ENCODE results near the gene TRPC3.

Gene TRPC3

DNA sequence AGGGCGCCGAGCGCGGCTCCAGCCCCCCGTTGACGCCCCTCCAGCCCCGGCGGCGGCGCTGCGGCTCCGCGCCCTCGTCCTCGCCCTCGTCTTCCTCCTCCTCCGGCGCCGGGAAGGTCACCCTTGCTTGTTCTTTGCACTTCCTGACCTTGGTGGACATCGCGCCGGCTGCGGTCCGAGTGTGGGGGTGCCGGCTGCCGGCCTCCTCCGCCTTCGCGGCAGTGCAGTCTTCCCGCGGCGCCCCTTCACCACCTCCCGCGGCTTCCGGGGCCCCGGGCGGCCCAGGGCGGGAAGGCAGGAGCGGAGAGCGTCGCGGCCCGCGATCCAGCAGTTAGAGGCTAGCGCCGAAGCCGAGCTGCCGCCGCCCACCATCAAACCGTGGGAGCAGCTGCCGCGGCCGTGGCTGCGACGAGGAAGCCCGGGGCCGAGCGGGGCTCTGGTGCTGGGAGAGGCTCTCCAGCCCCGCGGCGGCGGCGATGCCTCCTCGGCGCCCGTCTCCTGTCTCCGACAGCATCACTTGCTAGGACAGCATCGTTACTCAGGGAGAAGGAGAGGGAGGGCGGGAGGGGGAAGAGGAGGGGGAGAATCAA, at the start of gene TRPC3:
TRPC3 (minus strand) TSS at position 540 of the 590 bp plus-strand sequence; CDS start at position 160, 380 bp downstream.
- DNase-seq (ENCODE audit: low read depth) = no peak

DNA sequence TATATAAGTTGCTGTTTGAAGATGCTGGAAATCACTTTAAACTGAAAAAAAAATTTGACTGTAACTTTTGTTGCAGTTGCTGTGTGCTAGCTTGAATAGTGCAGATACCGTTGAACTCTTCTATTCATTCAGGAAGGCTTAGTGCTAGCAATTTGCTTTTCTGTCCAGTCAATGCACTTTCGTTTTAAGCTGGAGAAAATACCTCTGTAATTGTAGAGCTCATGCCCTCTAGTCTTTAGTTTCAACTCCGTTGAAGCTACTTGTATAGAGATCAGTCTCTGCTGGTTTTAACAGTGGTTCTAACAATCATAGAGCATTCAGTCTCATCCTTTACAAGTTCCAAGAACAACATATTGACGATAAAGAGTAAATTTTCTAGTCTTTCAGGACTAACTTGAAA, 49.0 kb upstream of the TRPC3 start:
- no peak for DNase-seq (ENCODE audit: low read depth)

DNA sequence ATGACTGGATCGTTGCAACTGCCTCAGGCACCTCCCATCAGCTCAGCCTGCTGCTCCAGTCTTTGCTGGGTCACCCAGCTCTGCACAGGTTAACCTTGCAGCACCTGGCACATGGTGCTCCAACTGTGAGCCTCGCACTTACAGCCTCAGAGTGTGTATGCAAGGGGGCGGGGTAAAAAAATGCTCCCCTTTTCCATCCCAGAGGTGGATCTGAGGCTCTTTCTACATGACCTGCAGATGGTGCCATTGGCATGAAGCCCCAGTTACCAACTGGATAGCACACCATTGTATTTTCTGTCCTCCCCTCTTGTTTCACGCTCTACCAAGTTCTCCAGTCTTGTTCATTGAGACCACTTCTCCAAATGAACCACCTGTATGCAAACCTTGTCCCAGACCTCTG, 46.2 kb upstream of the TRPC3 start:
- DNase-seq (ENCODE audit: low read depth) = no peak

GRCh38 chr4:121995790-121996537, 44.1 kb upstream of the TRPC3 start:
- no peak for DNase-seq (ENCODE audit: low read depth)

DNA sequence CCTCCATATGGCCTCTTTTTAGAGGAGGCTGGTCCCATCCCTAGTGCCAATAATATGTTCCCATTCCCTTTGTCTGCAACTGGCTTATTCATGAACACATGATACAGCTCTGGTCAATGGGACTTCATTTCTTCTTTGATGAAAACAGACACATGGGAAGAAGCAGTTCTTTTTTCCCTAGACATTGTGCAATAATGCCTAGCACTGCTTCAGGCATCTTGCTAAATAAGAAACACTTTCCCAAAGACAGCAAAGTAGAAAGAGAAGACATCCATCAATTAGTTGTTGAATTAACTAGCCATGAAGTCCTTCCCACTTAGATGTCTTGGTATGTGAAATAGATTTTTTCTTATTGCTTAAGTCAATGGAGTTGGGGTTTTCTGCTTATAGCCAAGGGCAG, 40.1 kb upstream of the TRPC3 start:
- no peak for DNase-seq (ENCODE audit: low read depth)

DNA sequence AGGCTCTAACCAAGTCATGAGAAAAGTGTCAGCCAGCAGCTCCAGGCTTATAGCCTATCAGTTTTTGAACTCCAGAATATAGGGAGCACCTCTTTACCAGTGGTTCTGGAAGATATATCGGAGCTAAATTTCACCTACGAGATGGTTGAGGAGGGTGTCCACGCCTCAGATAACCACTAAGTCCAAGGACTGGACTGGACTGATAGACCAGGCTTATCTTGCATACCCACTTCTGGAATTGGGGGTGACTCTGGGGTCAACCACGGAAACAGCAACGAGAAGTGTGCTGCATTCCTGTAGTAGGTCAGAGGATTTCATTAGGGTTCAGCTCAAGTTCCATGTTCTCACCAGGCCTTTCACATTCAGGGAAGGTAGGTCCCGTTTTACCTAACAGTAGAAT, 38.6 kb upstream of the TRPC3 start:
- DNase-seq (ENCODE audit: low read depth) = no peak

DNA sequence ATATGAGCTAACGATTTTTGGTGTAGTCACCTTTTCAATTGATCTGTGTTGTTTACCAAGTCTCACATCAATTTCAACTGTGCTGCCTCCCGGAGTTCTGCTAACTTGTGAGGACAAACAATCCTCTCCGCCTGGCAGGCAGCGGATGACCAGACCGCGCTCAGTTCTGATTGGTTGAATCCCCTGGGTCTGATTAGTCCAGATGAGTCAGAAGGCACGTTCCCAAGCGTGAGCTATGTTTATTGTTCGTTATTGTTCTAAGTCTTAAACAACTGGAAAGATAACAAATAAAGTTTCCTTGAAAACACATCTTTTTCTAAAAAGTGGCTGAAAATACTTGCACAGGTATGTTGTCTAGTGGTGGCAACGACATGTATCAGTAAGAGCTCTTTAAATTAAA, 37.9 kb upstream of the TRPC3 start:
- no peak for DNase-seq (ENCODE audit: low read depth)

- no peak for DNase-seq (ENCODE audit: low read depth)
Measured at GRCh38 chr4:121988950-121989349, 37.1 kb upstream of the TRPC3 start.

GRCh38 chr4:121980643-121981042, 28.8 kb upstream of the TRPC3 start:
- DNase-seq (ENCODE audit: low read depth) = peak; percentile 74

GRCh38 chr4:121978172-121978516, 26.3 kb upstream of the TRPC3 start:
- no peak for DNase-seq (ENCODE audit: low read depth)

GRCh38 chr4:121977251-121978171, 25.7 kb upstream of the TRPC3 start:
- no peak for DNase-seq (ENCODE audit: low read depth)

GRCh38 chr4:121975784-121976183, 23.9 kb upstream of the TRPC3 start:
- no peak for DNase-seq (ENCODE audit: low read depth)

DNA sequence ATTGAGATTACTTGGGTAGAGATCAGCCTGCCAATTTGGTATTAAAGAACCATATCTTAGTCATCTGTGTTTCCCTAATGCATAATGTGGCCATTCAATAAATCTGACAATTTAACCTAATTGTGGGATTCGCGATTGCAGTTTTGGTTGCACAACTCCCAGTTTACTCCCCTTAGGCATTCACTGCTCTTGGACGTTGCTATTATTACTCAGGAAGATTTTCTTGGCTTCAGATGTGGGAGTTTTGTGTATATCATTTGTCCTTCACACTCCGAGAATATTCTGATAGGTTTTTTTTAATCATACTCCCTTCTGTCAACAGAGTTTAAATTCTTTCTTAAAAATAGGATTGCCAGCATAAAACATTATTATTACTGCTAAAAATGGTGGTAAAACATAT, 22.0 kb upstream of the TRPC3 start:
- DNase-seq (ENCODE audit: low read depth) = no peak

DNA sequence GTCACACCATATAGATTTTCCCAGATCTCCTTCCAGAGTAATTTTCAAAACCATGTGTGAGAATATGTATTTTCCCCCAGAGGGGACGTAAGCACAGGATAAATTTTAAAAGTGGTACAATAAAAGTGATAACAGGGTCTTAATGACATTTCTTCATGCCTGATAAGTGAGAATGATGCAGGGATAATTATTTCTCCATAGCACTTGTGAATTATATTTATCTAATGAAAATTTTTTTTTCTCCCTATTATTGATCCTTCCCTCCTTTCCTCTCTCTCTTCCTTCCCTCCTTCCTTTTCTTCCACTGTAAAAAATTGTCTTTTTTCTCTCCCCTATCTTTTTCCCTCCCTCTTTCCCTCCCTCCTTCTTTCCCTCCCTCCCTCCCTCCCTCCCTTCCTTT, 17.0 kb upstream of the TRPC3 start:
- DNase-seq (ENCODE audit: low read depth) = no peak

DNA sequence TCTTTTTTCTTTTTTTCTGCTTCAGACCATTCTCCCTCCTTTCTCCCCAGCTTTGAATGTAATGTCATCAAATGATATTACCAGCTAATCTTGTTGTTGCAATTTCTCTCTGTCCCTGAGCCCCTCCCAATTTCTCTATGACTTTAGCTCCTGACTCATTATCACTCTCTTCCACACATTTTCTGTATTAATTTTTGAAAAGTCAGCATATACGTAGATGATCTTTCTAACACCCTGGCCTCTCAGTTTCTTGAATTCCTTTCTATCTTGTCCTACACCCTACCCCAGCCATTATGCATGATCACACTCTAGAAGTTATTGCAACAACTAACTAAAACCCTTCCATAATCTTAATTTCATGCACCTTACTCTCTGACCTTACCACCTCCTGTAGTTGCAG, 13.1 kb upstream of the TRPC3 start:
- no peak for DNase-seq (ENCODE audit: low read depth)

DNA sequence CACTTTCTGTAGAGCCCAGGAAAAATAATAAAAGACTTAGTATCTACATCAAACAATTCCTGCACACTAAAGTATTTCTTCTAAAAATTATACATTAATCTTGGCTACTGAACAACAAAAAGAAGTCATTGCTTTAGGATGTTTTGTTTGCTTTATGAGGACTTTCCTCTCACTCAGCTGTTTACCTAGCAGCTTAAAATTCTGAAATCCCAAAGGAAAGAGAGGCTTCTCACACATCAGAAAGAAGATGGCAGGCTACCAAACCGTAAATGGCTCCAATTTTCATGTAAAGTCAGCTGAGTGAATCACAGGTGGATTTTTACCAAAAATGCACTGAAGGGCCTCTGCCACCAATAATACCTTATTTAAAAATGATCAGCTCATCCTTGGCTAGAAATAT, 9.0 kb upstream of the TRPC3 start:
- DNase-seq (ENCODE audit: low read depth) = no peak

GRCh38 chr4:121958777-121959176, 6.9 kb upstream of the TRPC3 start:
- DNase-seq (ENCODE audit: low read depth) = no peak

DNA sequence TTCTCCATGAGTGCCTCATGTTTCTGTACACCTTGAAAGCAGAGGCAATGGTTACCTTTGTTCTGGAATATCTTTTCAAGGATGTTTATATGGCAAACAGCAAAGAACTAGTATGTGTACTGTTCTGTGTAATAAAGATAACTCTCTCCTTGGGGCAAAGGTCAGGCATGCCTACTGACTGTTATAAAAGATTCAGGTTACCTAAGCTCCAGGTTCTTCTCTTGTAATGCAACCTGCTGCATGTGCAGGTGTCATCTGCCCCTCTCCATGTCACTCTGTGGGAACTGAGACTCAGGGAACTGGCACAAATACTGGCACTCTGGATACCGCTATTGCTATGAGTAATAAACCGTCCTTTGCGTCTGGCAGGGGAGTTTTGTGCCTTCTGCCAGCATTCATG, 5.4 kb upstream of the TRPC3 start:
- no peak for DNase-seq (ENCODE audit: low read depth)

- no peak for DNase-seq (ENCODE audit: low read depth)
Measured at GRCh38 chr4:121953860-121954259, 2.0 kb upstream of the TRPC3 start.

GRCh38 chr4:121952290-121952689, 430 bp upstream of the TRPC3 start:
- DNase-seq (ENCODE audit: low read depth) = no peak

GRCh38 chr4:121950680-121951520, 960 bp downstream of the TRPC3 start:
- DNase-seq (ENCODE audit: low read depth) = no peak

- DNase-seq (ENCODE audit: low read depth) = peak; percentile 44
Measured at GRCh38 chr4:121950212-121950679, 1.6 kb downstream of the TRPC3 start.

All from GM04504 (cell line).